HepG2 (cell line): ENCODE results near the gene ZDHHC14. TPM values are rescaled to one million over a fixed set of nuclear protein-coding genes. Genes with fewer than 3 reads are reported as not detected.

Source experiments
- CENPX ChIP-seq: sonication (generic); formaldehyde crosslinking; IDR thresholded peaks from 2 replicates; pipeline ENCODE4 v1.9.0; 2021; ENCODE audit warnings: mild to moderate bottlenecking, missing genetic modification reagents, moderate library complexity
- EHMT2 ChIP-seq: fragments of 200-600 bp; sonication (generic); IDR thresholded peaks from 2 replicates; pipeline ENCODE4 v1.7.0; 2017; ENCODE audit warnings: antibody characterized with exemption, low read depth, low read length, borderline replicate concordance
- ERF ChIP-seq: IDR thresholded peaks from 2 replicates; pipeline ENCODE4 v1.6.1; 2018; ENCODE audit warnings: missing biosample characterization, missing genetic modification reagents
- IKZF4 ChIP-seq: sonication (generic); formaldehyde crosslinking; IDR thresholded peaks from 2 replicates; pipeline ENCODE4 v1.5.1; 2020; ENCODE audit warnings: borderline replicate concordance, mild to moderate bottlenecking, low read depth, missing genetic modification reagents; ENCODE audit errors: not compliant biosample characterization
- IRF2 ChIP-seq: IDR thresholded peaks from 2 replicates; pipeline ENCODE4 v1.6.1; 2018; ENCODE audit warnings: missing genetic modification reagents, missing compliant biosample characterization
- KDM3A ChIP-seq: IDR thresholded peaks from 2 replicates; pipeline ENCODE4 v1.6.1; 2018; ENCODE audit warnings: low read depth, missing compliant biosample characterization
- KDM6A ChIP-seq: IDR thresholded peaks from 2 replicates; pipeline ENCODE4 v1.6.1; 2016; ENCODE audit warnings: low read depth
- PRMT3 ChIP-seq: sonication (generic); formaldehyde crosslinking; IDR thresholded peaks from 2 replicates; pipeline ENCODE4 v1.8.1; 2022; ENCODE audit warnings: low read depth, mild to moderate bottlenecking, moderate library complexity, missing genetic modification reagents, borderline replicate concordance
- TCF7 ChIP-seq: sonication (generic); IDR thresholded peaks from 2 replicates; pipeline ENCODE4 v1.6.1; 2016; ENCODE audit warnings: antibody characterized with exemption, low read depth
- THYN1 ChIP-seq: sonication (generic); formaldehyde crosslinking; IDR thresholded peaks from 2 replicates; pipeline ENCODE4 v1.8.1; 2023; ENCODE audit warnings: low read depth, mild to moderate bottlenecking, moderate library complexity, missing genetic modification reagents, borderline replicate concordance
- TOE1 ChIP-seq: sonication (generic); formaldehyde crosslinking; IDR thresholded peaks from 2 replicates; pipeline ENCODE4 v1.4.0; 2020; ENCODE audit warnings: mild to moderate bottlenecking, missing genetic modification reagents
- YEATS2 ChIP-seq: sonication (generic); formaldehyde crosslinking; IDR thresholded peaks from 2 replicates; pipeline ENCODE4 v1.4.0; 2020; ENCODE audit warnings: missing genetic modification reagents, borderline replicate concordance
- ZBTB42 ChIP-seq: sonication (generic); formaldehyde crosslinking; IDR thresholded peaks from 2 replicates; pipeline ENCODE4 v1.5.0; 2020; ENCODE audit warnings: mild to moderate bottlenecking, missing genetic modification reagents
- ZFP36 ChIP-seq: fragments of 150-350 bp; IDR thresholded peaks from 2 replicates; pipeline ENCODE4 v1.6.1; 2018; ENCODE audit warnings: borderline replicate concordance, low read length, low read depth; ENCODE audit not compliant: partially characterized antibody
- ZFP36L1 ChIP-seq: sonication (generic); formaldehyde crosslinking; IDR thresholded peaks from 2 replicates; pipeline ENCODE4 v1.8.0; 2022; ENCODE audit warnings: mild to moderate bottlenecking, missing genetic modification reagents, moderate library complexity
- ZHX1 ChIP-seq: sonication (generic); formaldehyde crosslinking; IDR thresholded peaks from 2 replicates; pipeline ENCODE4 v1.8.1; 2022; ENCODE audit warnings: low read depth, mild to moderate bottlenecking, missing genetic modification reagents
- ZNF292 ChIP-seq: sonication (generic); formaldehyde crosslinking; IDR thresholded peaks from 2 replicates; pipeline ENCODE4 v1.8.1; 2022; ENCODE audit warnings: mild to moderate bottlenecking, low read depth, missing genetic modification reagents, borderline replicate concordance
- ZNF333 ChIP-seq: sonication (generic); formaldehyde crosslinking; IDR thresholded peaks from 2 replicates; pipeline ENCODE4 v1.4.0; 2020; ENCODE audit warnings: mild to moderate bottlenecking, missing genetic modification reagents, borderline replicate concordance
- ZNF33A ChIP-seq: sonication (generic); formaldehyde crosslinking; IDR thresholded peaks from 2 replicates; pipeline ENCODE4 v1.5.1; 2020; ENCODE audit warnings: missing genetic modification reagents, mild to moderate bottlenecking, moderate library complexity, borderline replicate concordance
- ZNF382 ChIP-seq: sonication (generic); formaldehyde crosslinking; IDR thresholded peaks from 2 replicates; pipeline ENCODE4 v1.5.0; 2020; ENCODE audit warnings: missing genetic modification reagents, mild to moderate bottlenecking, borderline replicate concordance
- ZNF430 ChIP-seq: sonication (generic); formaldehyde crosslinking; IDR thresholded peaks from 2 replicates; pipeline ENCODE4 v1.9.0; 2021; ENCODE audit warnings: mild to moderate bottlenecking, missing genetic modification reagents
- ZNF562 ChIP-seq: sonication (generic); formaldehyde crosslinking; IDR thresholded peaks from 2 replicates; pipeline ENCODE4 v1.8.0; 2022; ENCODE audit warnings: missing genetic modification reagents, borderline replicate concordance
- ZNF615 ChIP-seq: sonication (generic); formaldehyde crosslinking; IDR thresholded peaks from 2 replicates; pipeline ENCODE4 v1.5.0; 2020; ENCODE audit warnings: mild to moderate bottlenecking, missing genetic modification reagents, borderline replicate concordance
- polyA plus RNA-seq, 8 experiments: library from polyadenylated mRNA; depleted of rRNA in 3 of 8; stranded (reverse) in 7 of 8; unstranded in 1 of 8; fragments of >200 nt; fragmentation: Illumina TruSeq in 4 of 8; extraction: Trizol in 4 of 8; gene quantifications; 2 replicates each; pipeline versions ENCODE4 v1.2.1 to v1.2.3, GENCODE V29; 2011 to 2016; ENCODE audit warnings: low read depth in 4 of 8, missing spikeins in 1 of 8, mixed read lengths in 1 of 8; ENCODE audit not compliant: insufficient read depth in 1 of 8
- total RNA-seq, 5 experiments: library from RNA; depleted of rRNA; stranded (reverse); fragments of >200 nt; fragmentation: Illumina TruSeq; extraction: Trizol; gene quantifications; 2 replicates each; pipeline ENCODE4 v1.2.3, GENCODE V29; 2016; ENCODE audit warnings: low read depth in 1 of 5
- TF ChIP-seq, protein P1 (sequence below): sonication (generic); formaldehyde crosslinking; IDR thresholded peaks from 2 replicates; pipeline ENCODE4 v1.5.1; 2020; ENCODE audit warnings: mild to moderate bottlenecking, missing genetic modification reagents, borderline replicate concordance
- TF ChIP-seq, protein P2 (sequence below): sonication (generic); formaldehyde crosslinking; IDR thresholded peaks from 2 replicates; pipeline ENCODE4 v1.5.0; 2020; ENCODE audit warnings: missing genetic modification reagents

Gene ZDHHC14
- total and polyA plus RNA-seq, 2 of the 13 experiments (the other 11 are each of a cell fraction or from before 2014, with no cell fraction given), result 3.7 to 9.5 TPM

GRCh38 chr6:157379656-157380457, 1.1 kb upstream of the ZDHHC14 start (continued):
- TF ChIP-seq ZNF615 (CRISPR knock-in tag) (no peak), ERF (CRISPR knock-in tag) (no peak), ZBTB42 (no peak), EHMT2 (no peak), ZNF430 (CRISPR knock-in tag) (peak; percentile 85; the same call in 1 of the 2 replicates), CENPX (no peak), KDM6A (CRISPR knock-in tag) (no peak), ZFP36 (no peak), IKZF4 (CRISPR knock-in tag) (no peak), ZFP36L1 (CRISPR knock-in tag) (no peak), ZNF562 (CRISPR knock-in tag) (no peak), KDM3A (CRISPR knock-in tag) (0 out of 2 replicates have a peak, but pooled peaks have one; percentile 32), YEATS2 (no peak; the same call in none of the 2 replicates), TOE1 (no peak), THYN1 (CRISPR knock-in tag) (no peak), ZNF382 (CRISPR knock-in tag) (no peak), ZNF292 (CRISPR knock-in tag) (no peak), IRF2 (peak; percentile 99), ZNF33A (CRISPR knock-in tag) (no peak), PRMT3 (CRISPR knock-in tag) (no peak), TCF7 (no peak), ZNF333 (CRISPR knock-in tag) (no peak), ZHX1 (CRISPR knock-in tag) (no peak)
- TF ChIP-seq, protein P1, sequence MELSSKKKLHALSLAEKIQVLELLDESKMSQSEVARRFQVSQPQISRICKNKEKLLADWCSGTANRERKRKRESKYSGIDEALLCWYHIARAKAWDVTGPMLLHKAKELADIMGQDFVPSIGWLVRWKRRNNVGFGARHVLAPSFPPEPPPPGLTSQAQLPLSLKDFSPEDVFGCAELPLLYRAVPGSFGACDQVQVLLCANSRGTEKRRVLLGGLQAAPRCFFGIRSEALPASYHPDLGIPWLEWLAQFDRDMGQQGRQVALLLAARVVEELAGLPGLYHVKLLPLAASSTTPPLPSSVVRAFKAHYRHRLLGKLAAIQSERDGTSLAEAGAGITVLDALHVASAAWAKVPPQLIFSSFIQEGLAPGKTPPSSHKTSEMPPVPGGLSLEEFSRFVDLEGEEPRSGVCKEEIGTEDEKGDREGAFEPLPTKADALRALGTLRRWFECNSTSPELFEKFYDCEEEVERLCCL (CRISPR knock-in tag), result peak; percentile 66; the same call in 1 of the 2 replicates
- TF ChIP-seq, protein P2, sequence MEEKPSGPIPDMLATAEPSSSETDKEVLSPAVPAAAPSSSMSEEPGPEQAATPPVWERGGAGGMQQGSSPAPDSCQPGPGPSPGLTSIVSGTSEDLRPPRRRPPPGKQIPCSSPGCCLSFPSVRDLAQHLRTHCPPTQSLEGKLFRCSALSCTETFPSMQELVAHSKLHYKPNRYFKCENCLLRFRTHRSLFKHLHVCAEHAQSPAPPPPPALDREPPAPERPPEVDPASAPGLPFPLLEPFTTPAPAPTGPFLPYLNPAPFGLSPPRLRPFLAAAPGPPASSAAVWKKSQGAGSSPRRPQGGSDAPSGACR (CRISPR knock-in tag), result no peak
